Uterus (tissue), 2 donors: ENCODE results near the gene UBP1.

Experiments
- POLR2A ChIP-seq, 2 donors: fragments of 450-650 bp; IDR thresholded peaks; one replicate each; pipeline ENCODE4 v1.6.1; 2016; ENCODE audit warnings: antibody characterized with exemption in 2 of 2, mild to moderate bottlenecking in 1 of 2, moderate library complexity in 1 of 2
- TF ChIP-seq, protein P1 (sequence below), 4 experiments: fragments of 200-600 bp in 2 of 4; fragments of 450-650 bp in 2 of 4; sonication (generic) in 2 of 4; IDR thresholded peaks; one replicate each; pipeline ENCODE4 v1.5.1; 2016 to 2019; ENCODE audit warnings: antibody characterized with exemption in 4 of 4, mild to moderate bottlenecking in 2 of 4, moderate library complexity in 1 of 4

DNA sequence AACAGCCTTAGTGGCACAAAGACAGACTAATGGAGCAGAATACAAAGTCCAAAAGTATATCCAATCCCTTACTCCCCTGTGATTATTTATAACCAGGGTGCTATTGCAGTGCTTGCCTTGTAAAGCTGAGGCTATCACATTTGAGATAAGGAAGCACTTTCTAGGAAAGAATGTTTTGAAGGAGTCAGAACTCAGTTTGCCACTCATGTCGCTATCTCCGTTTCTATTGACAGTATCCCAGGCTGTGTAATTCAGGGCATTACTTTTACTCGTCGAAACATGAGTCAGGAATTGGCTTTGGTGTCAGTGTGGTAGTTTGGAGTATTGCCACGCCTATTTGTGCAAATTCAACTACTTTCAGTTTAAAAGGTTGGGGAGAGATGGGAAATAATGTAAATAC lies 84.6 kb downstream of the UBP1 start:
- no peak for TF ChIP-seq POLR2A (IDR thresholded peaks at IDR 0.05)
- TF ChIP-seq, protein P1, sequence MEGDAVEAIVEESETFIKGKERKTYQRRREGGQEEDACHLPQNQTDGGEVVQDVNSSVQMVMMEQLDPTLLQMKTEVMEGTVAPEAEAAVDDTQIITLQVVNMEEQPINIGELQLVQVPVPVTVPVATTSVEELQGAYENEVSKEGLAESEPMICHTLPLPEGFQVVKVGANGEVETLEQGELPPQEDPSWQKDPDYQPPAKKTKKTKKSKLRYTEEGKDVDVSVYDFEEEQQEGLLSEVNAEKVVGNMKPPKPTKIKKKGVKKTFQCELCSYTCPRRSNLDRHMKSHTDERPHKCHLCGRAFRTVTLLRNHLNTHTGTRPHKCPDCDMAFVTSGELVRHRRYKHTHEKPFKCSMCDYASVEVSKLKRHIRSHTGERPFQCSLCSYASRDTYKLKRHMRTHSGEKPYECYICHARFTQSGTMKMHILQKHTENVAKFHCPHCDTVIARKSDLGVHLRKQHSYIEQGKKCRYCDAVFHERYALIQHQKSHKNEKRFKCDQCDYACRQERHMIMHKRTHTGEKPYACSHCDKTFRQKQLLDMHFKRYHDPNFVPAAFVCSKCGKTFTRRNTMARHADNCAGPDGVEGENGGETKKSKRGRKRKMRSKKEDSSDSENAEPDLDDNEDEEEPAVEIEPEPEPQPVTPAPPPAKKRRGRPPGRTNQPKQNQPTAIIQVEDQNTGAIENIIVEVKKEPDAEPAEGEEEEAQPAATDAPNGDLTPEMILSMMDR (IDR thresholded peaks at IDR 0.05) = no peak
